HepG2 (cell line): ENCODE measurements around the gene REM2. TPM values are rescaled to one million over a fixed set of nuclear protein-coding genes. Genes with fewer than 3 reads are reported as not detected.

Source experiments
- CENPBD1 ChIP-seq: sonication (generic); formaldehyde crosslinking; IDR thresholded peaks from 2 replicates; pipeline ENCODE4 v1.8.0; 2022; ENCODE audit warnings: missing genetic modification reagents, low read depth, mild to moderate bottlenecking, borderline replicate concordance
- DMAP1 ChIP-seq: IDR thresholded peaks from 2 replicates; pipeline ENCODE4 v1.6.1; 2016
- DNMT1 ChIP-seq: sonication (generic); formaldehyde crosslinking; IDR thresholded peaks from 2 replicates; pipeline ENCODE4 v1.5.1; 2020; ENCODE audit warnings: mild to moderate bottlenecking, missing genetic modification reagents
- DZIP1 ChIP-seq: sonication (generic); formaldehyde crosslinking; IDR thresholded peaks from 2 replicates; pipeline ENCODE4 v1.5.0; 2020; ENCODE audit warnings: mild to moderate bottlenecking, missing genetic modification reagents
- EED ChIP-seq: sonication (generic); formaldehyde crosslinking; IDR thresholded peaks from 2 replicates; pipeline ENCODE4 v1.5.0; 2020; ENCODE audit warnings: mild to moderate bottlenecking, missing genetic modification reagents
- FOXC1 ChIP-seq: sonication (generic); formaldehyde crosslinking; IDR thresholded peaks from 2 replicates; pipeline ENCODE4 v1.8.0; 2022; ENCODE audit warnings: mild to moderate bottlenecking, missing genetic modification reagents, borderline replicate concordance
- GABPB1 ChIP-seq: IDR thresholded peaks from 2 replicates; pipeline ENCODE4 v1.6.1; 2016; ENCODE audit warnings: mild to moderate bottlenecking, missing genetic modification reagents, moderate library complexity, missing compliant biosample characterization
- IRF2 ChIP-seq: IDR thresholded peaks from 2 replicates; pipeline ENCODE4 v1.6.1; 2018; ENCODE audit warnings: missing genetic modification reagents, missing compliant biosample characterization
- NCOA5 ChIP-seq: sonication (generic); formaldehyde crosslinking; IDR thresholded peaks from 2 replicates; pipeline ENCODE4 v1.4.0; 2020; ENCODE audit warnings: missing genetic modification reagents
- NFIB ChIP-seq: sonication (generic); formaldehyde crosslinking; IDR thresholded peaks from 2 replicates; pipeline ENCODE4 v1.9.0; 2021; ENCODE audit warnings: missing genetic modification reagents, mild to moderate bottlenecking, borderline replicate concordance
- NKX3-1 ChIP-seq: sonication (generic); formaldehyde crosslinking; IDR thresholded peaks from 2 replicates; pipeline ENCODE4 v1.5.0; 2020; ENCODE audit warnings: missing genetic modification reagents
- PAF1 ChIP-seq: IDR thresholded peaks from 2 replicates; pipeline ENCODE4 v1.6.1; 2016; ENCODE audit warnings: missing genetic modification reagents, missing compliant biosample characterization
- SNAPC5 ChIP-seq: sonication (generic); formaldehyde crosslinking; IDR thresholded peaks from 2 replicates; pipeline ENCODE4 v1.8.1; 2023; ENCODE audit warnings: mild to moderate bottlenecking, missing genetic modification reagents, borderline replicate concordance
- SP5 ChIP-seq: IDR thresholded peaks from 2 replicates; pipeline ENCODE4 v1.6.1; 2016; ENCODE audit warnings: low read depth, borderline replicate concordance
- SRSF1 ChIP-seq: fragments of 200-400 bp; formaldehyde crosslinking; optimal IDR thresholded peaks from 2 replicates; pipeline ENCODE3; 2017; ENCODE audit warnings: mild to moderate bottlenecking, low read depth, low read length, moderate library complexity
- TARDBP ChIP-seq: sonication (generic); formaldehyde crosslinking; IDR thresholded peaks from 2 replicates; pipeline ENCODE4 v1.8.0; 2022; ENCODE audit warnings: mild to moderate bottlenecking, missing genetic modification reagents
- TSC22D2 ChIP-seq: sonication (generic); formaldehyde crosslinking; IDR thresholded peaks from 2 replicates; pipeline ENCODE4 v1.5.1; 2020; ENCODE audit warnings: missing genetic modification reagents, mild to moderate bottlenecking, borderline replicate concordance
- ZNF605 ChIP-seq: sonication (generic); formaldehyde crosslinking; IDR thresholded peaks from 2 replicates; pipeline ENCODE4 v1.8.0; 2022; ENCODE audit warnings: mild to moderate bottlenecking, missing genetic modification reagents
- ZNF660 ChIP-seq: sonication (generic); formaldehyde crosslinking; IDR thresholded peaks from 2 replicates; pipeline ENCODE4 v1.5.1; 2020; ENCODE audit warnings: mild to moderate bottlenecking, low read depth, missing genetic modification reagents, borderline replicate concordance
- ZNF749 ChIP-seq: sonication (generic); formaldehyde crosslinking; IDR thresholded peaks from 2 replicates; pipeline ENCODE4 v1.8.0; 2022; ENCODE audit warnings: mild to moderate bottlenecking, missing genetic modification reagents, moderate library complexity, borderline replicate concordance
- ZNF773 ChIP-seq: sonication (generic); formaldehyde crosslinking; IDR thresholded peaks from 2 replicates; pipeline ENCODE4 v1.4.0; 2020; ENCODE audit warnings: missing genetic modification reagents, borderline replicate concordance
- polyA plus RNA-seq, 8 experiments: library from polyadenylated mRNA; depleted of rRNA in 3 of 8; stranded (reverse) in 7 of 8; unstranded in 1 of 8; fragments of >200 nt; fragmentation: Illumina TruSeq in 4 of 8; extraction: Trizol in 4 of 8; gene quantifications; 2 replicates each; pipeline versions ENCODE4 v1.2.1 to v1.2.3, GENCODE V29; 2011 to 2016; ENCODE audit warnings: low read depth in 4 of 8, missing spikeins in 1 of 8, mixed read lengths in 1 of 8; ENCODE audit not compliant: insufficient read depth in 1 of 8
- total RNA-seq, 5 experiments: library from RNA; depleted of rRNA; stranded (reverse); fragments of >200 nt; fragmentation: Illumina TruSeq; extraction: Trizol; gene quantifications; 2 replicates each; pipeline ENCODE4 v1.2.3, GENCODE V29; 2016; ENCODE audit warnings: low read depth in 1 of 5
- TF ChIP-seq, protein P1 (sequence below): sonication (generic); formaldehyde crosslinking; conservative IDR thresholded peaks from 2 replicates; pipeline ENCODE4 v1.4.0; 2020; ENCODE audit warnings: mild to moderate bottlenecking, missing genetic modification reagents, moderate library complexity

The REM2 gene
- total and polyA plus RNA-seq, 2 of the 13 experiments (the other 11 are each of a cell fraction or from before 2014, with no cell fraction given) = 0.20 TPM; not detected in 1

DNA sequence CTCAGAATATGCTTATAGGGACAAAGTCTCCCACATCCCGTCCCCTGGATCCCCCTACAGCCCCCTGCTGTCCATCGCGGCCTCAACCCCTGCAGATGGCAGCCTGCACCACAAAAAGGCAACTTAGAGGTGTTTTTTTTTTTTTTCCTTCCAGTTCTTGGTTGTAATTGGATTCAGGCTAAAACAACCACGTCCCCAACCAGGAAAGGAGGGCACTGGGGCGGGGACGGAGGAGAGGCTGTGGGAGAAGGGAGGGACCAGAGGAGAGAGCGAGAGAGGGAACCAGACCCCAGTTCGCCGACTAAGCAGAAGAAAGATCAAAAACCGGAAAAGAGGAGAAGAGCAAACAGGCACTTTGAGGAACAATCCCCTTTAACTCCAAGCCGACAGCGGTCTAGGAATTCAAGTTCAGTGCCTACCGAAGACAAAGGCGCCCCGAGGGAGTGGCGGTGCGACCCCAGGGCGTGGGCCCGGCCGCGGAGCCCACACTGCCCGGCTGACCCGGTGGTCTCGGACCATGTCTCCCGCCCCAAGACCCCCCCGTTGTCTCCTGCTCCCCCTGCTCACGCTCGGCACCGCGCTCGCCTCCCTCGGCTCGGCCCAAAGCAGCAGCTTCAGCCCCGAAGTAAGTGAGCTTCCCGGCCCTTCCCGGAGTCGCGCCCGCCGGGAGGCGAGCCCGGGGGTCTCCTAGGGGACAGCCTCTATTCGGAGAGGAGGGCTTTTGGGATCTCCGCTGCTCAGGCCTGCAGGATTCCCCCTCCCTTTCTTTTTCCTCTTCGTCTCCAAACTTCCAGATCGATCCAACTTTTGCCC, 46.5 kb upstream of the REM2 start, which contains the start of gene MMP14 (continued):
- TF ChIP-seq CENPBD1 (CRISPR knock-in tag) (no peak), NCOA5 (CRISPR knock-in tag) (0 out of 2 replicates have a peak, but pooled peaks have one; percentile 22), DZIP1 (CRISPR knock-in tag) (no peak), ZNF749 (CRISPR knock-in tag) (no peak), SRSF1 (peak; percentile 14), ZNF605 (CRISPR knock-in tag) (peak; percentile 53; the same call in 1 of the 2 replicates), NFIB (CRISPR knock-in tag) (peak; percentile 25; the same call in 1 of the 2 replicates), SP5 (CRISPR knock-in tag) (0 out of 2 replicates have a peak, but pooled peaks have one; percentile 13), GABPB1 (CRISPR knock-in tag) (no peak; the same call in 1 of the 2 replicates), SNAPC5 (CRISPR knock-in tag) (peak; percentile 41; the same call in 1 of the 2 replicates), DMAP1 (CRISPR knock-in tag) (no peak), TSC22D2 (no peak), ZNF773 (CRISPR knock-in tag) (peak; percentile 55; the same call in 1 of the 2 replicates), PAF1 (CRISPR knock-in tag) (peak; percentile 69; the same call in 1 of the 2 replicates), DNMT1 (CRISPR knock-in tag) (peak; percentile 40; the same call in 1 of the 2 replicates), EED (CRISPR knock-in tag) (0 out of 2 replicates have a peak, but pooled peaks have one; percentile 3), ZNF660 (CRISPR knock-in tag) (no peak), IRF2 (CRISPR knock-in tag) (0 out of 2 replicates have a peak, but pooled peaks have one; percentile 25), NKX3-1 (peak; percentile 40; the same call in 1 of the 2 replicates), FOXC1 (CRISPR knock-in tag) (peak; percentile 41; the same call in 1 of the 2 replicates), TARDBP (CRISPR knock-in tag) (peak; percentile 9; the same call in 1 of the 2 replicates)
- TF ChIP-seq, protein P1, sequence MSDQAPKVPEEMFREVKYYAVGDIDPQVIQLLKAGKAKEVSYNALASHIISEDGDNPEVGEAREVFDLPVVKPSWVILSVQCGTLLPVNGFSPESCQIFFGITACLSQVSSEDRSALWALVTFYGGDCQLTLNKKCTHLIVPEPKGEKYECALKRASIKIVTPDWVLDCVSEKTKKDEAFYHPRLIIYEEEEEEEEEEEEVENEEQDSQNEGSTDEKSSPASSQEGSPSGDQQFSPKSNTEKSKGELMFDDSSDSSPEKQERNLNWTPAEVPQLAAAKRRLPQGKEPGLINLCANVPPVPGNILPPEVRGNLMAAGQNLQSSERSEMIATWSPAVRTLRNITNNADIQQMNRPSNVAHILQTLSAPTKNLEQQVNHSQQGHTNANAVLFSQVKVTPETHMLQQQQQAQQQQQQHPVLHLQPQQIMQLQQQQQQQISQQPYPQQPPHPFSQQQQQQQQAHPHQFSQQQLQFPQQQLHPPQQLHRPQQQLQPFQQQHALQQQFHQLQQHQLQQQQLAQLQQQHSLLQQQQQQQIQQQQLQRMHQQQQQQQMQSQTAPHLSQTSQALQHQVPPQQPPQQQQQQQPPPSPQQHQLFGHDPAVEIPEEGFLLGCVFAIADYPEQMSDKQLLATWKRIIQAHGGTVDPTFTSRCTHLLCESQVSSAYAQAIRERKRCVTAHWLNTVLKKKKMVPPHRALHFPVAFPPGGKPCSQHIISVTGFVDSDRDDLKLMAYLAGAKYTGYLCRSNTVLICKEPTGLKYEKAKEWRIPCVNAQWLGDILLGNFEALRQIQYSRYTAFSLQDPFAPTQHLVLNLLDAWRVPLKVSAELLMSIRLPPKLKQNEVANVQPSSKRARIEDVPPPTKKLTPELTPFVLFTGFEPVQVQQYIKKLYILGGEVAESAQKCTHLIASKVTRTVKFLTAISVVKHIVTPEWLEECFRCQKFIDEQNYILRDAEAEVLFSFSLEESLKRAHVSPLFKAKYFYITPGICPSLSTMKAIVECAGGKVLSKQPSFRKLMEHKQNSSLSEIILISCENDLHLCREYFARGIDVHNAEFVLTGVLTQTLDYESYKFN (CRISPR knock-in tag) = peak; percentile 1; the same call in 1 of the 2 replicates
